ENCODE measurements around the gene NFKBIA.
A peak's percentile ranks its signal among the peaks of the same experiment; 100 is the strongest.

Gene NFKBIA

GRCh38 chr14:35412272-35413056, 7.9 kb upstream of the NFKBIA start:
- no peak for DNase-seq (ENCODE audit: low read depth, low spot score)
- CTCF ChIA-PET, result interaction anchor here (0.7 to 18.7 kb wide), 21 partner anchors 8 to 740 kb away, joined by 3 to 573 read pairs (median 6); partner anchors contain the start of gene NFKBIA
- no peak for TF ChIP-seq CTCF (IDR thresholded peaks at IDR 0.05; ENCODE audit: insufficient read depth, low read length, missing control alignments)
- no peak overlapping the region for H3K4me3 ChIP-seq (ENCODE audit: low read depth, low read length)
- POLR2A ChIA-PET, result no interaction called here

DNA sequence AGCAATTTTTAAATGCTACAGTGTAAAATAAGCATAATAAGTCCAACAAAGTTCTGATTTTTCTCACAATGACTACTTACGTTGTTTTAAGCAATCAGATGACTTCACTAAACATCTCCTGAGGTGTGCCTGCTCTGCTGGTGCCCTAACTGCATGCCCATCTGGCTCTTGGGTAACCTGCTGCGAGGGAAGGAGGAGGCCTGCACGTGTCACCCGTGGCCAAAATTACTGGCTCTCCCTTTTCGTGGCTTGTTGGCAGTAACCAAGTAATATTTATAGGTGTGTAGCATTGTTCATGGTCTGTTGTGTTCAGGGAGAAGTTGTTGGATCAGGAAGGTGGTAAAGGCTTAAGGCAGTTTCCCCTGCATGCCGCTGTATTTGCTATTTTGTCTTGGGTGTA, 6.3 kb upstream of the NFKBIA start:
- H3K4me3 ChIP-seq (ENCODE audit: low read depth, low read length), result no peak overlapping the region
- DNase-seq (ENCODE audit: low read depth, low spot score), result no peak
- POLR2A ChIA-PET, result no interaction called here
- CTCF ChIA-PET, result interaction anchor here (0.6 to 18.7 kb wide), 12 partner anchors 8 to 801 kb away, joined by 3 to 573 read pairs (median 4); partner anchors contain the start of gene PSMA6
- no peak for TF ChIP-seq CTCF (IDR thresholded peaks at IDR 0.05; ENCODE audit: insufficient read depth, low read length, missing control alignments)

DNA sequence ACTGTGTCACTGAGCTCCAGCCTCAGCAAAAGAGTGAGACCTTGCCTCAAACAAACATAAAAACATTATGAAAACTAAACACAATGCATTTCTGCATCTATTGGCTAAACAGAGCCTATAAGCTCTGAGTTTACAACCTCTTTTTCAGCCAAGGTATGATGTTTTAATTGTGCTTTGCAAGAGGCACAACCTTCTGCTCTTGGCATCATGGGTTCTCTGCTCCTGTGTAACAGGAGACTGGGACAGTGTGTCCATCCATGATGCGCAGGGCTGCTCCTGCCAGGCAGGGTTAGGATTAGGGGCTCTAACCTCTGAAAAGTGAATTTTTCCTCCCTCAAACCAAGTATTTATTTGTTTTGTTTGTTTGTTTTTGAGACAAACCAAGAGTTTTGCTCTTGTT, 5.0 kb upstream of the NFKBIA start:
- TF ChIP-seq CTCF (IDR thresholded peaks at IDR 0.05; ENCODE audit: insufficient read depth, low read length, missing control alignments), result no peak
- ChIA-PET POLR2A (no interaction called here), CTCF (interaction anchor here (0.9 to 18.7 kb wide), 10 partner anchors 25 to 532 kb away, joined by 3 to 573 read pairs (median 4); no protein-coding TSS in a partner anchor)
- no peak overlapping the region for H3K4me3 ChIP-seq (ENCODE audit: low read depth, low read length)
- DNase-seq (ENCODE audit: low read depth, low spot score), result no peak

GRCh38 chr14:35408026-35408425, 3.5 kb upstream of the NFKBIA start:
- ChIA-PET CTCF (interaction anchor here (0.7 to 18.7 kb wide), 13 partner anchors 33 to 531 kb away, joined by 3 to 573 read pairs (median 3); no protein-coding TSS in a partner anchor), POLR2A (no interaction called here)
- no peak for TF ChIP-seq CTCF (IDR thresholded peaks at IDR 0.05; ENCODE audit: insufficient read depth, low read length, missing control alignments)
- no peak overlapping the region for H3K4me3 ChIP-seq (ENCODE audit: low read depth, low read length)
- DNase-seq (ENCODE audit: low read depth, low spot score), result no peak

DNA sequence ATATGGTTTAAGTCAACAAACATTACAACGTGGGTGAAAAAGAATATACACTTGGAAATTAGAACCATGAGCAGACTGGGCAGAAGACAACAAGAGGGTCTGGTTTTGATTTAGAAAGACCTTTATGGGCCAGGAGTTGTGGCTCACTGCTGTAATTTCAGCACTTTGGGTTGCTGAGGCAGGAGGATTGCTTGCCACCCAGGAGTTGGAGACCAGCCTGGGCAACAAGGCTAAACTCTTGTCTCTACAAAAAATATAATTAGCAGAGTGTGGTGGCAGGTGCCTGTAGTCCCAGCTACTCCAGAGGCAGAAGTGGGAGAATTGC, 2.7 kb upstream of the NFKBIA start:
- DNase-seq (ENCODE audit: low read depth, low spot score), result no peak
- ChIA-PET CTCF (interaction anchor here (0.8 to 18.7 kb wide), 7 partner anchors 32 to 267 kb away, joined by 3 to 573 read pairs (median 6); no protein-coding TSS in a partner anchor), POLR2A (no interaction called here)
- H3K4me3 ChIP-seq (ENCODE audit: low read depth, low read length), result no peak overlapping the region
- peak; percentile 0 for TF ChIP-seq CTCF (IDR thresholded peaks at IDR 0.05; ENCODE audit: insufficient read depth, low read length, missing control alignments)

GRCh38 chr14:35406506-35407305, 2.2 kb upstream of the NFKBIA start:
- ChIA-PET CTCF (interaction anchor here (0.6 to 18.7 kb wide), 22 partner anchors 18 to 284 kb away, joined by 3 to 573 read pairs (median 6); partner anchors contain the start of genes PRORP and PSMA6), POLR2A (no interaction called here)
- peak; percentile 64 for TF ChIP-seq CTCF (IDR thresholded peaks at IDR 0.05; ENCODE audit: insufficient read depth, low read length, missing control alignments)
- no peak for DNase-seq (ENCODE audit: low read depth, low spot score)
- no peak overlapping the region for H3K4me3 ChIP-seq (ENCODE audit: low read depth, low read length)

Data from AG04449 (cell line).